ENCODE measurements around the gene NUP214.

GRCh38 chr9:131092548-131093440 is 32.6 kb upstream of the NUP214 start:
- TF ChIP-seq CTCF (conservative IDR thresholded peaks at IDR 0.05; ENCODE audit: low read depth, low read length) (no peak), POLR2A (IDR thresholded peaks at IDR 0.05; ENCODE audit: low read depth, low read length) (no peak), CHD1 (IDR thresholded peaks at IDR 0.05; ENCODE audit: low read depth, low read length) (no peak)
